ENCODE measurements around the gene DEFB110.

DNA sequence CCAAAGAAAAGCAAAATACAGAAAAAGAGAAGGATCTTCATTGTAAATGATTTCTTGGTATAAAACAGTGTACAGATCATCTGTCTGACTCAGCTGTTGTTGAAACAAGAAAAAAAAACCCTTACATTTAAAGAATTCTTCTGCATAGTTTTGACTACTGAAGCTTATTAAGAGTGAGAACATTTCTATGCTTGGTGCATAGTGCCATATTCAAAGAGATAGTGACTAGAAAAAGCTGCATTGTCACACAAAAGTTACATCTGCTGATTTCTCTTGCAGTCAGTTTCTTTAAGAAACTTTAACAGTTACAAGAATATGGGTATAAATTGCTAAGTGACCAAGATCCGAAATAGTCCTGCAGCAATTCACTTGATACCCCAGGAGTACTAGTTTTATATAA, 28.0 kb upstream of the DEFB110 start, which contains the start of gene DEFB112:
- TF ChIP-seq ARNTL (CRISPR knock-in tag; IDR thresholded peaks at IDR 0.05; ENCODE audit: borderline replicate concordance, low read depth): no peak
- TF ChIP-seq ZC3H10 (CRISPR knock-in tag; IDR thresholded peaks at IDR 0.05): no peak
- TF ChIP-seq, protein P1, sequence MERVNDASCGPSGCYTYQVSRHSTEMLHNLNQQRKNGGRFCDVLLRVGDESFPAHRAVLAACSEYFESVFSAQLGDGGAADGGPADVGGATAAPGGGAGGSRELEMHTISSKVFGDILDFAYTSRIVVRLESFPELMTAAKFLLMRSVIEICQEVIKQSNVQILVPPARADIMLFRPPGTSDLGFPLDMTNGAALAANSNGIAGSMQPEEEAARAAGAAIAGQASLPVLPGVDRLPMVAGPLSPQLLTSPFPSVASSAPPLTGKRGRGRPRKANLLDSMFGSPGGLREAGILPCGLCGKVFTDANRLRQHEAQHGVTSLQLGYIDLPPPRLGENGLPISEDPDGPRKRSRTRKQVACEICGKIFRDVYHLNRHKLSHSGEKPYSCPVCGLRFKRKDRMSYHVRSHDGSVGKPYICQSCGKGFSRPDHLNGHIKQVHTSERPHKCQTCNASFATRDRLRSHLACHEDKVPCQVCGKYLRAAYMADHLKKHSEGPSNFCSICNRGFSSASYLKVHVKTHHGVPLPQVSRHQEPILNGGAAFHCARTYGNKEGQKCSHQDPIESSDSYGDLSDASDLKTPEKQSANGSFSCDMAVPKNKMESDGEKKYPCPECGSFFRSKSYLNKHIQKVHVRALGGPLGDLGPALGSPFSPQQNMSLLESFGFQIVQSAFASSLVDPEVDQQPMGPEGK (CRISPR knock-in tag; IDR thresholded peaks at IDR 0.05; ENCODE audit: borderline replicate concordance): no peak
- TF ChIP-seq ZNF565 (CRISPR knock-in tag; conservative IDR thresholded peaks at IDR 0.05; ENCODE audit: low read depth): no peak
- no peak for TF ChIP-seq ZFP3 (CRISPR knock-in tag; IDR thresholded peaks at IDR 0.05)
- no peak for TF ChIP-seq TOX (CRISPR knock-in tag; IDR thresholded peaks at IDR 0.05; ENCODE audit: borderline replicate concordance)
- TF ChIP-seq CSDC2 (CRISPR knock-in tag; IDR thresholded peaks at IDR 0.05): no peak
- TF ChIP-seq, protein P2, sequence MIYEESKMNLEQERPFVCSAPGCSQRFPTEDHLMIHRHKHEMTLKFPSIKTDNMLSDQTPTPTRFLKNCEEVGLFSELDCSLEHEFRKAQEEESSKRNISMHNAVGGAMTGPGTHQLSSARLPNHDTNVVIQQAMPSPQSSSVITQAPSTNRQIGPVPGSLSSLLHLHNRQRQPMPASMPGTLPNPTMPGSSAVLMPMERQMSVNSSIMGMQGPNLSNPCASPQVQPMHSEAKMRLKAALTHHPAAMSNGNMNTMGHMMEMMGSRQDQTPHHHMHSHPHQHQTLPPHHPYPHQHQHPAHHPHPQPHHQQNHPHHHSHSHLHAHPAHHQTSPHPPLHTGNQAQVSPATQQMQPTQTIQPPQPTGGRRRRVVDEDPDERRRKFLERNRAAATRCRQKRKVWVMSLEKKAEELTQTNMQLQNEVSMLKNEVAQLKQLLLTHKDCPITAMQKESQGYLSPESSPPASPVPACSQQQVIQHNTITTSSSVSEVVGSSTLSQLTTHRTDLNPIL (CRISPR knock-in tag; IDR thresholded peaks at IDR 0.05; ENCODE audit: low read depth): no peak
- TF ChIP-seq, protein P3, sequence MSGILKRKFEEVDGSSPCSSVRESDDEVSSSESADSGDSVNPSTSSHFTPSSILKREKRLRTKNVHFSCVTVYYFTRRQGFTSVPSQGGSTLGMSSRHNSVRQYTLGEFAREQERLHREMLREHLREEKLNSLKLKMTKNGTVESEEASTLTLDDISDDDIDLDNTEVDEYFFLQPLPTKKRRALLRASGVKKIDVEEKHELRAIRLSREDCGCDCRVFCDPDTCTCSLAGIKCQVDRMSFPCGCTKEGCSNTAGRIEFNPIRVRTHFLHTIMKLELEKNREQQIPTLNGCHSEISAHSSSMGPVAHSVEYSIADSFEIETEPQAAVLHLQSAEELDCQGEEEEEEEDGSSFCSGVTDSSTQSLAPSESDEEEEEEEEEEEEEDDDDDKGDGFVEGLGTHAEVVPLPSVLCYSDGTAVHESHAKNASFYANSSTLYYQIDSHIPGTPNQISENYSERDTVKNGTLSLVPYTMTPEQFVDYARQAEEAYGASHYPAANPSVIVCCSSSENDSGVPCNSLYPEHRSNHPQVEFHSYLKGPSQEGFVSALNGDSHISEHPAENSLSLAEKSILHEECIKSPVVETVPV (CRISPR knock-in tag; IDR thresholded peaks at IDR 0.05): no peak
- no peak for TF ChIP-seq TCF4 (CRISPR knock-in tag; IDR thresholded peaks at IDR 0.05; ENCODE audit: borderline replicate concordance)
- no peak for TF ChIP-seq SNAI2 (CRISPR knock-in tag; IDR thresholded peaks at IDR 0.05)
